Stimulated activated CD4-positive, alpha-beta T cell treated with anti-CD3 and anti-CD28 coated beads, Interleukin-12 subunit alpha, Interleukin-12 subunit beta, amount 100 ng/mL, for 48 hours (primary cell): ENCODE measurements around the gene EEF1E1.

ENCODE experiments used
- DNase-seq, 3 donors: peaks; one replicate each; pipeline ENCODE4 v3.0.0-alpha.2; 2020; ENCODE audit warnings: low read depth in 2 of 3, low spot score in 1 of 3

Gene EEF1E1

GRCh38 chr6:8088886-8089285 lies 13.5 kb downstream of the EEF1E1 start:
- DNase-seq: no peak

- no peak for DNase-seq
These were observed 14.2 kb downstream of the EEF1E1 start for GRCh38 chr6:8087870-8088754.

- no peak for DNase-seq
These were observed 15.5 kb downstream of the EEF1E1 start for GRCh38 chr6:8086755-8087306.

GRCh38 chr6:8085053-8085511 lies 17.3 kb downstream of the EEF1E1 start:
- no peak for DNase-seq

- DNase-seq: no peak
These were observed 17.8 kb downstream of the EEF1E1 start for GRCh38 chr6:8084586-8084985.

GRCh38 chr6:8082954-8083858 lies 19.1 kb downstream of the EEF1E1 start:
- DNase-seq: no peak

GRCh38 chr6:8082572-8082953 lies 19.8 kb downstream of the EEF1E1 start:
- no peak for DNase-seq

GRCh38 chr6:8080362-8081151 lies 21.8 kb downstream of the EEF1E1 start:
- no peak for DNase-seq

- no peak for DNase-seq
These were observed 23.2 kb downstream of the EEF1E1 start for GRCh38 chr6:8079126-8079525.

- no peak for DNase-seq
These were observed 24.4 kb downstream of the EEF1E1 start for GRCh38 chr6:8077991-8078390.

- no peak for DNase-seq
These were observed 26.6 kb downstream of the EEF1E1 start for GRCh38 chr6:8075704-8076103.

- no peak for DNase-seq
These were observed 27.2 kb downstream of the EEF1E1 start for GRCh38 chr6:8075185-8075584.

- no peak for DNase-seq
These were observed 28.1 kb downstream of the EEF1E1 start for GRCh38 chr6:8074213-8074612.

- DNase-seq: no peak
These were observed 28.6 kb downstream of the EEF1E1 start for GRCh38 chr6:8073758-8074157.

- no peak for DNase-seq
These were observed 31.6 kb downstream of the EEF1E1 start for GRCh38 chr6:8070718-8071117.

- no peak for DNase-seq
These were observed 32.6 kb downstream of the EEF1E1 start for GRCh38 chr6:8069631-8070284.

GRCh38 chr6:8069151-8069550 lies 33.2 kb downstream of the EEF1E1 start:
- no peak for DNase-seq

- no peak for DNase-seq
These were observed 36.2 kb downstream of the EEF1E1 start for GRCh38 chr6:8066108-8066507.

- DNase-seq: peak in 1 of 3 donors; percentile 21
These were observed 36.8 kb downstream of the EEF1E1 start for GRCh38 chr6:8065519-8065911.
